Stimulated activated CD4-positive, alpha-beta T cell treated with anti-CD3 and anti-CD28 coated beads, TNF-alpha, amount 100 ng/mL, for 48 hours (primary cell): ENCODE measurements around the gene OR4F16.
"Not testable (repeated sequence)": the region's sequence is repeated elsewhere in the genome, so short reads cannot be mapped to it uniquely, and the experiment has no call there.

Experiments used
- DNase-seq, 3 donors: peaks; one replicate each; pipeline ENCODE4 v3.0.0-alpha.2; 2020; ENCODE audit warnings: low read depth in 3 of 3

Gene OR4F16

GRCh38 chr1:686554-686953, at the start of gene OR4F16:
Gene OR4F16, minus strand, starts transcription at chr1:686654. Its CDS starts 0 bp downstream, at chr1:686654.
- DNase-seq = not testable (repeated sequence)

GRCh38 chr1:733649-734048, 47.2 kb upstream of the OR4F16 start:
- DNase-seq = not testable (repeated sequence)

- not testable (repeated sequence) for DNase-seq
Observed at GRCh38 chr1:727040-727439, 40.6 kb upstream of the OR4F16 start.
